NOMO-1 treated with dmso at 0.1 percent for 144 hours (cell line): ENCODE measurements around the gene PDE1A.

Experiments
- DNase-seq: peaks from one replicate; lab custom pipeline; 2025; ENCODE audit not compliant: unreplicated experiment; lab: John Stamatoyannopoulos, UW

The PDE1A gene

GRCh38 chr2:182144041-182144775 is 282.6 kb downstream of the PDE1A start:
- no peak for DNase-seq

GRCh38 chr2:182142062-182142461 is 284.8 kb downstream of the PDE1A start:
- no peak for DNase-seq

GRCh38 chr2:182134201-182134600 is 292.6 kb downstream of the PDE1A start:
- DNase-seq, result no peak

- DNase-seq, result no peak
Measured at GRCh38 chr2:182133195-182133891, 293.5 kb downstream of the PDE1A start.

- no peak for DNase-seq
Measured at GRCh38 chr2:182132605-182133004, 294.2 kb downstream of the PDE1A start.

- no peak for DNase-seq
Measured at GRCh38 chr2:182128821-182129707, 297.8 kb downstream of the PDE1A start.

- DNase-seq, result no peak
Measured at GRCh38 chr2:182117196-182117595, 309.6 kb downstream of the PDE1A start.

GRCh38 chr2:182116774-182117173 is 310.1 kb downstream of the PDE1A start:
- no peak for DNase-seq

GRCh38 chr2:182115258-182115657 is 311.6 kb downstream of the PDE1A start:
- DNase-seq, result no peak

- DNase-seq, result no peak
Measured at GRCh38 chr2:182113334-182113733, 313.5 kb downstream of the PDE1A start.

- DNase-seq, result no peak
Measured at GRCh38 chr2:182110347-182110746, 316.5 kb downstream of the PDE1A start.

- no peak for DNase-seq
Measured at GRCh38 chr2:182103526-182103925, 323.3 kb downstream of the PDE1A start.

GRCh38 chr2:182101263-182101662 is 325.6 kb downstream of the PDE1A start:
- no peak for DNase-seq

- no peak for DNase-seq
Measured at GRCh38 chr2:182098648-182099047, 328.2 kb downstream of the PDE1A start.

- peak; percentile 27 for DNase-seq
Measured at GRCh38 chr2:182097571-182098164, 329.2 kb downstream of the PDE1A start.

- DNase-seq, result no peak
Measured at GRCh38 chr2:182090486-182090885, 336.4 kb downstream of the PDE1A start.
